K562 (cell line): Measurements from ENCODE around the gene LRRC74B. TPM values are rescaled to one million over a fixed set of nuclear protein-coding genes. Genes with fewer than 3 reads are reported as not detected.
"Not testable (repeated sequence)": the region's sequence is repeated elsewhere in the genome, so short reads cannot be mapped to it uniquely, and the experiment has no call there.

ENCODE experiments used
- ARID1B ChIP-seq: fragments of 450-650 bp; IDR thresholded peaks from 2 replicates; pipeline ENCODE4 v1.6.1; 2016; ENCODE audit warnings: antibody characterized with exemption, mild to moderate bottlenecking, inconsistent platforms
- ATF6 ChIP-seq: sonication (generic); formaldehyde crosslinking; IDR thresholded peaks from 2 replicates; pipeline ENCODE4 v1.4.0; 2020; ENCODE audit warnings: mild to moderate bottlenecking, missing genetic modification reagents
- CXXC5 ChIP-seq: fragments of 250-450 bp; sonication (Bioruptor Pico); IDR thresholded peaks from 2 replicates; pipeline ENCODE4 v1.8.0; 2022; ENCODE audit warnings: inconsistent platforms, mild to moderate bottlenecking, moderate library complexity
- ETV5 ChIP-seq: sonication (generic); formaldehyde crosslinking; IDR thresholded peaks from 2 replicates; pipeline ENCODE4 v1.4.0; 2020; ENCODE audit warnings: low read depth, mild to moderate bottlenecking, missing genetic modification reagents
- HMG20B ChIP-seq: fragments of 250-450 bp; sonication (Bioruptor Pico); IDR thresholded peaks from 2 replicates; pipeline ENCODE4 v1.5.0; 2021; ENCODE audit warnings: mild to moderate bottlenecking
- MLX ChIP-seq, 2 experiments: fragments of 450-650 bp in 1 of 2; sonication (generic) in 1 of 2; formaldehyde crosslinking; conservative IDR thresholded peaks; 2 replicates each; pipeline versions ENCODE4 v1.4.0 to v1.8.1; 2020 to 2022; ENCODE audit warnings: mild to moderate bottlenecking in 1 of 2, missing genetic modification reagents in 1 of 2
- NFIC ChIP-seq: fragments of 450-650 bp; IDR thresholded peaks from 2 replicates; pipeline ENCODE4 v1.6.1; 2017; ENCODE audit warnings: mild to moderate bottlenecking, inconsistent platforms
- POLR2AphosphoS5 ChIP-seq: IDR thresholded peaks from 2 replicates; pipeline ENCODE4 v1.6.1; 2011; ENCODE audit warnings: mild to moderate bottlenecking, low read depth, low read length, moderate library complexity; ENCODE audit not compliant: control insufficient read depth, insufficient read depth
- TCF15 ChIP-seq: fragments of 250-450 bp; sonication (Bioruptor Pico); IDR thresholded peaks from 2 replicates; pipeline ENCODE4 v1.8.0; 2022; ENCODE audit warnings: moderate library complexity, mild to moderate bottlenecking, inconsistent platforms
- ZNF217 ChIP-seq: sonication (generic); formaldehyde crosslinking; IDR thresholded peaks from 2 replicates; pipeline ENCODE4 v1.8.0; 2022; ENCODE audit warnings: mild to moderate bottlenecking, missing genetic modification reagents
- ZNF740 ChIP-seq, 3 experiments: fragments of 200-800 bp in 1 of 3; sonication (Bioruptor generic) in 1 of 3; sonication (generic) in 1 of 3; formaldehyde crosslinking in 1 of 3; IDR thresholded peaks; 2 replicates each; pipeline versions ENCODE4 v1.6.1 to v1.8.0; 2016 to 2022; ENCODE audit warnings: mild to moderate bottlenecking in 2 of 3, missing compliant biosample characterization in 2 of 3, missing genetic modification characterization in 2 of 3, missing genetic modification reagents in 1 of 3
- polyA plus RNA-seq, 8 experiments: library from polyadenylated mRNA; depleted of rRNA in 4 of 8; stranded (reverse) in 5 of 8; unstranded in 3 of 8; fragments of >200 nt; fragmentation: Nextera tagmentation in 2 of 8; fragmentation: Illumina TruSeq in 1 of 8; extraction: Ambion mirVana in 2 of 8; extraction: Trizol in 1 of 8; gene quantifications; 2 replicates each; pipeline versions ENCODE4 v1.2.1 to v1.2.3, GENCODE V29; 2011 to 2014; ENCODE audit warnings: inconsistent platforms in 1 of 8, missing spikeins in 1 of 8
- total RNA-seq, 7 experiments: library from RNA; depleted of rRNA in 6 of 7; stranded (reverse); fragments of >200 nt in 6 of 7; fragmentation: Illumina TruSeq in 2 of 7; extraction: Trizol in 2 of 7; gene quantifications; 2 replicates each; pipeline versions ENCODE4 v1.2.1 to v1.2.3, GENCODE V29; 2011 to 2021; ENCODE audit warnings: low replicate concordance in 1 of 7
- TF ChIP-seq, protein P1 (sequence below), 2 experiments: fragments of 200-800 bp in 1 of 2; sonication (Bioruptor generic) in 1 of 2; sonication (generic) in 1 of 2; formaldehyde crosslinking in 1 of 2; IDR thresholded peaks in 1 of 2; conservative IDR thresholded peaks in 1 of 2; 2 replicates each; pipeline versions ENCODE4 v1.5.0 to v1.6.1; 2016 to 2020; ENCODE audit warnings: missing compliant biosample characterization in 1 of 2, missing genetic modification characterization in 1 of 2, missing genetic modification reagents in 1 of 2
- TF ChIP-seq, protein P2 (sequence below): fragments of 200-800 bp; sonication (Bioruptor generic); IDR thresholded peaks from 2 replicates; pipeline ENCODE4 v1.6.1; 2017; ENCODE audit warnings: missing genetic modification characterization, missing compliant biosample characterization

Gene LRRC74B
- total and polyA plus RNA-seq, 9 of the 15 experiments (the other 6 are each of a cell fraction or from before 2014, with no cell fraction given) = not detected

GRCh38 chr22:21093555-21094137, 47.9 kb downstream of the LRRC74B start (continued):
- TF ChIP-seq, protein P1, sequence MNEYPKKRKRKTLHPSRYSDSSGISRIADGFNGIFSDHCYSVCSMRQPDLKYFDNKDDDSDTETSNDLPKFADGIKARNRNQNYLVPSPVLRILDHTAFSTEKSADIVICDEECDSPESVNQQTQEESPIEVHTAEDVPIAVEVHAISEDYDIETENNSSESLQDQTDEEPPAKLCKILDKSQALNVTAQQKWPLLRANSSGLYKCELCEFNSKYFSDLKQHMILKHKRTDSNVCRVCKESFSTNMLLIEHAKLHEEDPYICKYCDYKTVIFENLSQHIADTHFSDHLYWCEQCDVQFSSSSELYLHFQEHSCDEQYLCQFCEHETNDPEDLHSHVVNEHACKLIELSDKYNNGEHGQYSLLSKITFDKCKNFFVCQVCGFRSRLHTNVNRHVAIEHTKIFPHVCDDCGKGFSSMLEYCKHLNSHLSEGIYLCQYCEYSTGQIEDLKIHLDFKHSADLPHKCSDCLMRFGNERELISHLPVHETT (CRISPR knock-in tag; conservative IDR thresholded peaks at IDR 0.05 in 1 of 2, IDR thresholded peaks at IDR 0.05 in 1 of 2) = 0 out of 4 replicates have a peak, but pooled peaks of 1 of the 2 experiments have one; percentile 52
- TF ChIP-seq ATF6 (CRISPR knock-in tag) = 0 out of 2 replicates have a peak, but pooled peaks have one; percentile 68
- TF ChIP-seq CXXC5 (CRISPR knock-in tag) = peak; percentile 60
- TF ChIP-seq ZNF217 (CRISPR knock-in tag) = 0 out of 2 replicates have a peak, but pooled peaks have one; percentile 22
- not testable (repeated sequence) for TF ChIP-seq ZNF740 (CRISPR knock-in tag; IDR thresholded peaks at IDR 0.05)
- TF ChIP-seq ZNF740 (tag; IDR thresholded peaks at IDR 0.05) = peak in 1 of 2 experiments; percentile 22; a peak in 1 of 4 replicates
- TF ChIP-seq ARID1B = peak; percentile 96
- 0 out of 2 replicates have a peak, but pooled peaks have one; percentile 47 for TF ChIP-seq POLR2AphosphoS5
- TF ChIP-seq, protein P2, sequence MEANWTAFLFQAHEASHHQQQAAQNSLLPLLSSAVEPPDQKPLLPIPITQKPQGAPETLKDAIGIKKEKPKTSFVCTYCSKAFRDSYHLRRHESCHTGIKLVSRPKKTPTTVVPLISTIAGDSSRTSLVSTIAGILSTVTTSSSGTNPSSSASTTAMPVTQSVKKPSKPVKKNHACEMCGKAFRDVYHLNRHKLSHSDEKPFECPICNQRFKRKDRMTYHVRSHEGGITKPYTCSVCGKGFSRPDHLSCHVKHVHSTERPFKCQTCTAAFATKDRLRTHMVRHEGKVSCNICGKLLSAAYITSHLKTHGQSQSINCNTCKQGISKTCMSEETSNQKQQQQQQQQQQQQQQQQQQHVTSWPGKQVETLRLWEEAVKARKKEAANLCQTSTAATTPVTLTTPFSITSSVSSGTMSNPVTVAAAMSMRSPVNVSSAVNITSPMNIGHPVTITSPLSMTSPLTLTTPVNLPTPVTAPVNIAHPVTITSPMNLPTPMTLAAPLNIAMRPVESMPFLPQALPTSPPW (CRISPR knock-in tag) = peak; percentile 40
- TF ChIP-seq MLX (CRISPR knock-in tag; conservative IDR thresholded peaks at IDR 0.05) = peak in 1 of 2 experiments; percentile 58; a peak in 1 of 4 replicates
- TF ChIP-seq NFIC = peak; percentile 79
- TF ChIP-seq TCF15 (CRISPR knock-in tag) = 0 out of 2 replicates have a peak, but pooled peaks have one; percentile 26
- TF ChIP-seq ETV5 (CRISPR knock-in tag) = peak; percentile 55; the same call in 1 of the 2 replicates
- TF ChIP-seq HMG20B = 0 out of 2 replicates have a peak, but pooled peaks have one; percentile 79
